Prostate gland (tissue), 2 donors: ENCODE measurements around the gene PGP.

Source experiments
- CTCF ChIP-seq, 4 experiments: fragments of 200-600 bp in 2 of 4; fragments of 450-650 bp in 2 of 4; sonication (generic) in 2 of 4; IDR thresholded peaks; 1 replicate in 3 of 4; 2 replicates in 1 of 4; pipeline ENCODE4 v1.5.1; 2016 to 2019; ENCODE audit warnings: antibody characterized with exemption in 4 of 4, mild to moderate bottlenecking in 2 of 4, moderate library complexity in 2 of 4
- POLR2A ChIP-seq: fragments of 450-650 bp; IDR thresholded peaks from one replicate; pipeline ENCODE4 v1.6.1; 2016; ENCODE audit warnings: antibody characterized with exemption, mild to moderate bottlenecking

- TF ChIP-seq CTCF (IDR thresholded peaks at IDR 0.05) (no peak), POLR2A (no peak)
Measured at GRCh38 chr16:2179576-2179975, 35.1 kb downstream of the PGP start.
